PC-3 (cell line): Measurements from ENCODE around the gene PCDHA3.
"Not testable (repeated sequence)": the region's sequence is repeated elsewhere in the genome, so short reads cannot be mapped to it uniquely, and the experiment has no call there.

Experiments
- CTCF ChIP-seq: fragments of 300-600 bp; sonication (generic); conservative IDR thresholded peaks from 2 replicates; pipeline ENCODE4 v1.5.1; 2017; ENCODE audit warnings: antibody characterized with exemption, low read depth, mild to moderate bottlenecking, low read length
- EZH2 ChIP-seq: fragments of 300-600 bp; sonication (generic); IDR thresholded peaks from one replicate; pipeline ENCODE4 v1.6.1; 2017; ENCODE audit warnings: antibody characterized with exemption, mild to moderate bottlenecking, low read length; ENCODE audit not compliant: unreplicated experiment
- EZH2phosphoT487 ChIP-seq: fragments of 300-600 bp; sonication (generic); IDR thresholded peaks from 2 replicates; pipeline ENCODE4 v1.6.1; 2018; ENCODE audit warnings: mild to moderate bottlenecking, antibody characterized with exemption, low read length, borderline replicate concordance

- not testable (repeated sequence) for TF ChIP-seq EZH2phosphoT487, CTCF, EZH2
These were observed 12.9 kb upstream of the PCDHA3 start for GRCh38 chr5:140787849-140788504.
